Right lobe of liver (tissue), 4 donors: ENCODE measurements around the gene TSPAN11.

Experiments
- CTCF ChIP-seq, 4 donors: fragments of 200-600 bp in 3 of 4; fragments of 450-650 bp in 1 of 4; IDR thresholded peaks; one replicate each; pipeline versions ENCODE4 v1.5.1 to v1.8.0; 2016 to 2022; ENCODE audit warnings: antibody characterized with exemption in 4 of 4, mild to moderate bottlenecking in 2 of 4
- POLR2A ChIP-seq: fragments of 450-650 bp; IDR thresholded peaks from one replicate; pipeline ENCODE4 v1.6.1; 2017; ENCODE audit warnings: antibody characterized with exemption, mild to moderate bottlenecking
- donor health status: DM: no; HTN: no; CAD: no.
- donor health status: DM: no; HTN: no; CAD: no.
- donor health status: DM: no; HTN: yes; CAD: no.

- no peak for TF ChIP-seq POLR2A
- no peak for TF ChIP-seq CTCF (IDR thresholded peaks at IDR 0.05)
These were observed 94.6 kb downstream of the TSPAN11 start for GRCh38 chr12:31021181-31021580.
